HG02610 (cell line): ENCODE data around the gene CTSF.
"Not testable (repeated sequence)": the region's sequence is repeated elsewhere in the genome, so short reads cannot be mapped to it uniquely, and the experiment has no call there.

Experiments
- ATAC-seq: cut with Tn5 transposase; IDR thresholded peaks from one replicate; pipeline ENCODE4 v1.9.1; 2021; ENCODE audit warnings: mild to moderate bottlenecking, moderate library complexity; ENCODE audit not compliant: unreplicated experiment

The CTSF gene

DNA sequence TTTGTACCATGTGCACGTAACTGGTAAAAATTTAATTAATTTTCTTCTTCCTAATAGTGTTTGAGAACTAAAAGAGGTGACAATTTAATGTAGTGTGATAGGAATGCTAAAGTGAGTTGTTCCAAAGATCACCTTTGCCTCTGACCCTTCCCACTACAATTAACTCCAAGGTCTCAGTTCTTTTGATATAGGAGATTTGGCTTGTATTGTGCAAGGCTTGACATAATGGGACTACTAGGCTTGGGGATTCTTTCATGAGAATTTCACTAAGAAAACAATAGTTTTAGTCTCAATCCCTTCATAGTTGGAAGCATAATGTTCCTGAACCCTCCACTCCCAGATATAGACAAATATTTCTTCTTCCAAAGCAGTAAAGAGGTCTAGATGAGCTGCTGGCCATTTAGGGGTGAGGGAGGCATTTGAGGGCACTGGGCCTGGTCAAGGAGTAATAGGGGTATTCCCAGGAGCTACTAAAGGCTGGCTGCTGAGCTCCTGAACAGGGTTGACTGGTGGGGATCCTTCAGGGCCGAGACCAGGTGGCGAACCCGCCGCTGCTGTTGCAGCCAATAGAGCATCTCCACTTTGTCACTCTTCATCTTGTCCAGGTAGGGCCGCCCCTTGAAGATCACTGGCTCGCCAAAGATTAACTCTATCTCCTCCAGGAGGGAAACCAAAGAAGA, 21.7 kb upstream of the CTSF start:
- no peak for ATAC-seq

DNA sequence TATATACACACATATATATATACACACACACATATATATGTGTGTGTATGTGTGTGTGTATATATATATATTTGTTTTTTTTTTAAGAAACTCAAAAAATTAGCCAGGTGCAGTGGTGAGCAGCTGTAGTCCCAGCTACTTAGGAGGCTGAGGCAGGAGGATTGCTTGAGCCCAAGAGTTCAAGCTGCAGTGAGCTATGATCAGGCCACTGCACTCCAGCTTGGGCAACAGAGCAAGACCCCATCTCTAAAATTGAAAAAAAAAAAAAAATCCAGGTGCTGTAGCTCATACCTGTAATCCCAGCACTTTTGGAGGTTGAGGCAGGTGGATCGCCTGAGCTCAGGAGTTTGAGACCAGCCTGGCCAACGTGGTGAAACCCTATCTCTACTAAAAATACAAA, 20.9 kb upstream of the CTSF start:
- not testable (repeated sequence) for ATAC-seq

DNA sequence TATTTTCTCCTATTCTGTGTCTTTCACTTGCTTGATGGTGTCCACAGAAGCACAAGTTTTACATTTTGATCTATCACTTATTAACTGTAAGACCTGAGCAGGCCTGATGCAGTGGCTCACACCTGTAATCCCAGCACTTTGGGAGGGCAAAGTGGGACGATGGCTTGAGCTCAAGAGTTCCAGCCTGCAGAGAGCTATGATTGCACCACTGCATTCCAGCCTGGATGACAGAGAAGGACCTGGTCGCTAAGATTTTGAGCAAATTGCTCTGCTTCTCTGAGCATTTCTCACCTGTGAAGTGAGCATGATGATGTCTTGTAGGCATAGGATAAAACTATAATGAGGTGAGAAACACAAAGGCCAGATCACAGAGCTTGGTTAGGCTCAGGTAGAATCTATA, 17.7 kb upstream of the CTSF start:
- ATAC-seq, result no peak

DNA sequence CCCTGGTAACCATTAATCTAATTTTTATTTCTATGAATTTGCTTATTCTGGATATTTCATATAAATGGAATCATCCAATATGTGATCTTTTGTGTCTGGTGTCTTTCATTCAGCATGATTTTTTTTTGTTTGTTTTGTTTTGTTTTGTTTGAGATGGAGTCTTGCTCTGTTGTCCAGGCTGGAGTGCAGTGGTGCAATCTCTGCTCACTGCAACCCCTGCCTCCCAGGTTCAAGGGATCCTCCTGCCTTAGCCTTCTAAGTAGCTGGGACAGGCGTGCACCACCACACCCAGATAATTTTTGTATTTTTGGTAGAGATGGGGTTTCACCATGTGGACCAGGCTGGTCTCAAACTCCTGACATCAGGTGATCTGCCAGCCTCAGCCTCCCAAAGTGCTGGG, 17.0 kb upstream of the CTSF start:
- ATAC-seq, result not testable (repeated sequence)

DNA sequence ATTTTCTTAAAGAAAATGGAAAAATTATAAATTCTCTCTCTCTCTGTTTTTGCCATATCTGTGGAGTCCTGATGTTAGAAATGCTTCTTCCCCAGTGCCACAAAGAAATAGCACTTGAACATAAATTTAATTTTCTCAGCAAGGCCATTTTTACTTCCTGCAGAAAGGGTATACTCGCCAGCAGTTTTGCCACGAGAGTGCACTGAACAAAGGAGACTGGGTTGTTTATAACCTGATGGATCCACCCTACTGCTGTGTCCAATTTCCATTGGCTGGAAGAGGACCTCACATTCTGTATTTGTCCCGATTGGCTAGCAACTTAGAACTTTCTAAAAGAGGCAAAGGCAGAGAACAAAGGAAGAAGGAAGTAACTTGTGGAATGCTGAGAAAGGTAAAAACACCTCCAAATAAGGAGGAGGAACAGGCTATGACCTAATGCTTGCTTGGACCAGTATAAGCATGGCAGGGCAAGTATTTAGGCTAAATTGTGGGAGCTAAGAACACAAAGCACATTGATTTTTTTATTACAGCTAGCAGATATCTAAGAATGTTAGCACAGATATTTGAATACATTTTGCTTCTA, 14.2 kb upstream of the CTSF start:
- not testable (repeated sequence) for ATAC-seq

DNA sequence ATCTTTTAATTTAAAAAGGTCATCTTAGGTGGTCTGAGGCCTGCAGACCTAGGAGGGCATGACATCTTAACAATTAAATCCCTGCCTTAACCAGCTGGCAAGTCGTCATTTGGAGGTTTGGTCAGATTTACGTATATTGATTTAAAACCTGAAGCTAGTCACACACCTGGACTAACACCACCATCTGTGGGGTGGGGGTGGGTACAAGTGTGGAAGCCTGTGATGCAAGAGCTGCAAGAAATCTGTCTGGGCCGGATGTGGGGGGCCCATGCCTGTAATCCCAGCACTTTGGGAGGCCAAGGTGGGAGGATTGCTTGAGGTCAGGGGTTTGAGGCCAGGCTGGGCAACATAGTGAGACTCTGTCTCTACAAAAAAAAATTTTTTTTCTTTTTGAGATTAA, 12.9 kb upstream of the CTSF start:
- no peak for ATAC-seq

DNA sequence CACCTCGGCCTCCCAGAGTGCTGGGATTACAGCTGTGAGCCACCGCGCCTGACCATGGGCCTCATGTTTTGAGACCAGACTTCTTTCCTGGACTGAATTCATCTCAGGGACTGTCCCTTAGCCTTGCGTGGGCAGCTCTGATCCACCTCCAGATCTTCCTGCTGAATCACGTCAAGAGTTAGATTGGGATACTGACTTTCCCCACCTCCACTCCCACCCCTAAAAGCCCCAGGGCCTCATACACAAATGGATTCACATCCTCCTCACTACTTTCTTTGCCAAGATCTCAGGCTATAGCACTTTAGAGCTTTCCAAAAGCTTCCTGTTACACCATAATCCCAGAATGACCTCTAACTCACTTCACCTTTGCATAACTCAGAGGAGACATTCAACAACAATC, 12.4 kb upstream of the CTSF start:
- no peak for ATAC-seq

DNA sequence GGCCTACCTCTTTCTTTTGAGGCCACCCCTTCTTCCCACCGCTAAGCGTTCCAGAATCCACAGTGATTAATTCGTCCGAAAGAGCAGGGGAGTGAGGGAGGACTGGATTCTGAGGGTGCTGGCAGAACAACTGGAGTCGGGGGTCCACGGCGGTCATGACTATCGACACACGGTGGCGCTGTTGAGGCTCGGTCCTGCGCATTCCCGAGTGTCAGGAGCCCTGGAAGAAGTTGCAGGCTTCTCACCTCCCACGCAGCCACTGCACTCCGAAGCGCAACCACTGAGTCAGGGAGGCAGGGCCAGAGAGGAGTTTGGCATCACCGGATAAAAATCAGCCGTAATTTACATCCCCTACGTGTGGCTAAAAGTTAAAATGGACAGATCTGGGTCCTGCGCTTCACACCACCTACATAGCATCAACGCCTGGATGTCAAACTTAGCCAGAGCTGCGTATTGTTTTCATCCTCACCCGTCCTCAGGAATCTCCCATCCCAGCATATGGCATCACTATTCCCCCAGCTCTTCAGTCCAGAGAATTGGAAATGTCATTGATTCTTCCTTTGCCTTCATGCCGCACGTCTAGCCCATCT, 10.7 kb upstream of the CTSF start:
- no peak for ATAC-seq

DNA sequence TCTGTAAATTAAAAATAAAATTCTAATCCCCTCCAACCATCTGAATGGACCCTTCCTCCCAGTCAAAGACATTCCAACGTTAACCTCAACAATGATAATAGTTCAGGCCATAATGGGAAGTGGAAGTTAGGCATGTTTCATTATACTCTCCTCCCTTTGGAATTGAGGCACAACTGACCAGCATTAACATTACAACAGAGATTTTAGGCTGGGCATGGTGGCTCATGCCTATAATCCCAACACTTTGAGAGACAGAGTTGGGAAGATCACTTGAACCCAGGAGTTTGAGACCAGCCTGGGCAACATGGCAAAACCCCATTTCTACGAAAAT, 2.4 kb upstream of the CTSF start:
- ATAC-seq, result no peak

DNA sequence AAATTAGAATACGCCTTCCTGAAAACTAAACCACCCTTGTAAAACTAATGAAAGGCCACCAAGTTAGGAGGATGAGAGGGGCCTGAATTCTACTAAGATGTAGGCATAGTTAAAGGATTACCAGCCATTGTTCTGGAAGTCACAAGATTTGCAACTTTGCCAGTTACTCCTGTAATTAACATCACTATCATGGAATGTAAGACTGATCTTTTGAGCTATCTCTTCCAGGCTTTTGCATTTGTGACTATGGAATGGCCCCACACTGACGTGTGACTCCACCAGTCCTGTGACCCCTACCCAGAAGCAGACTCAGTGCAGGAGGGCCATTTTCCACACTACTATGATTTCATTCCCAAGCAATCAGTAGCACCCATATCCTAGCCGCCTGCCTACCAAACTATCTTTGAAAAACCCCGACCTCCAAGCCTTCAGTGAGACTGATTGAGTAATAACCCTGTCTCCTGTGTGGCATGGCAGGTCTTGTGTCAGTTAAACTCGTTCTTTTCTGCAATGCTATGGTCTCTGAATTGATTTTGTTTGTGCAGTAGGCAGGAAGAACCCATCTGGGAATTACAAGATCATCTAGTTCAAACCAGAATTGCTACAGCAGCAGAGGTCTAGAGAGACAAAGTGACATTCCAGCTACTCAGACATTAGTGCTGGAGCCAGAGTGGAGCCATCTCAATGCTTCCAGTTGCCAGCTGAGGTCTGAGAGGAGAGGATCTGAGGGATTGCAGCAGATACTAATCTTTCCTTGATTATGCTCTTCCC, 1.9 kb upstream of the CTSF start:
- no peak for ATAC-seq

DNA sequence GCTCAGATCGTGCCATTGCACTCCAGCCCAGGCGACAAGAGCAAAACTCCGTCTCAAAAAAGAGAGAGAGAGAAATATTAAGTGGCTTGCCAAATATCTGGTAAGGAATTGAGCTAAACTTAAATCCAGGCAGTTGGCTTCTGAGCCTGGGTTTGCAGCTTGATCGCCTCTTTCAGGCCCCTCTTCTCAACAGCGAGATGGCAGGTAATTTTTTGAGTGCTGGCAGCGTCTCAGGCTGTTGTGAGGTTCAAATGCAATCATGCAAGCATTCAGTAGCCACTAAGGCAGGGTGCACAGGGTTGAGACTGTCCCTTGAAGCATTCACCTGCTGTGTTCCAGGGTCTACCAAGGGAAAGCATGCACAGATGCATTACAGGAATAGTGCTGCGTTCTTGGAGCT, 670 bp upstream of the CTSF start:
- ATAC-seq, result no peak

DNA sequence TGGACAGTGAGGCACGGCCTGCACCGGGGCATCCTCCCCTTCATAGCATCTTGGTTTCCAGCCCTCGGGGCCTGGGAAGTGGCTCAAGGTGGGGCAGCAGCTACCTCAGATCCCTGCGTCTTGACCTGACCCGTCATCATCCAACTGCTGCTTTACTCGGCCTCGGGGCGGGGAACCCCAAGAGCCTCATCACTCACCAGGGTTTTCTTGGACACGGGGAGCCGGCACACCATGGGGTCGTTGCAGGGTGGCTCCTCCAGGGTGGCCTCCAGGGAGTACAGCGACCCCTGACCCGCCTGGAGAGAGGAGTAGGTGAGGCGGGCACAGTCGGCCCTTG, 651 bp downstream of the CTSF start:
- ATAC-seq, result no peak

DNA sequence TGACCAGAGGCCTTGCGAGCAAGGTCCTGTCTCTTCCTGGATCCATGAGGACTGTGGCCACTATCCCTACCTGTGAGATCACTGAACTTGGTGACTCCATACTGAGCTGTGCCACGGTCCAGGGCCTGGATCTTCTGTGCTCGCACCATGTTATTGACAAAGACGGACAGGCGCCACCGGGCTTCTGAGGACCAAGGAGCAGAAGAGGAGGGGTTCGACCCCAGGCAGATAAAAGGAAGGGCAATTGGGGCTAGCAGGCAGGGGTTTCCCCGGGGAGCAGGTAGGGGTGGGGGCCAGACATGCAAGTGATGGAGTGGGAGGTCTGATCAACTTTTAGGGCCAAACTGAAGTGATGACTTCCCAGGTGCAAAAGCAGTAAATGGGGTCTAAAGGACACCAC, 2.2 kb downstream of the CTSF start:
- ATAC-seq, result no peak

DNA sequence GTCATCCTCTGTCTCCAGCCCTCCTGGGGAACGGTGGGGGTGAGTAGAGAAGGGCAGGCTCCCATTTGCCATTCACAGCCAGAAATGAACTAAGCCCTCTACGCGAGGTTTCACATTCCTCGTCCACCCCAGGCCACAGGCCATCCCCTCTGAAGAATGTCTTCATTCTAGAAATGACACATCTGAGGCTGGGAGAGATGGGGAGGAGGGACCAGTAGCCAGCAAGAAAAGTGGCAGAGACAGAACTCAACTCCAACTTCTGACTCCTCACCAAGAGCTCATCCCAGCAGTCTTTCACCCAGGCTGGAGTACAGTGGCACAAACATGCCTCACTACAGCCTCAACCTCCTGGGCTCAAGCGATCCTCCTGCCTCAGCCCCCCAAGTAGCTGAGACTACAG, 3.4 kb downstream of the CTSF start:
- no peak for ATAC-seq

DNA sequence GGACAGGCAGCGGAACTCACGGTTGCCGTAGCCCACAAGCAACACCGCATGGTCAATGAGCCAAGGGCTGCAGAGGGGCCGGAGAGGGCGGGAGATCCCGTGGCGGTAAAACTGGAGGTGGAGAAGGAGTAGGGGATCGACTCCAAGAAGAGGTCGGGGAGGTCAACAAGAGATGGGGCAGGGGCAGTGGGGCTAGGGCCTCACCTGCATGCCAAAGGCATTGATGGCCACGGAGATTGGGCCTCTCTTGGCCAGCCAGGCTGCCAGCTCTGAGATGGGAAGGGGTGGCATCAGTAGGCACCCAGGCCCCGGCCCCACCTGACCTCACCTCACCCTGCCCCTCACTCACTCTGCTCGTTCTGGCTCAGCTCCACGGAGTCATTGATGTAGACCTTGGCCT, 3.9 kb downstream of the CTSF start:
- no peak for ATAC-seq

DNA sequence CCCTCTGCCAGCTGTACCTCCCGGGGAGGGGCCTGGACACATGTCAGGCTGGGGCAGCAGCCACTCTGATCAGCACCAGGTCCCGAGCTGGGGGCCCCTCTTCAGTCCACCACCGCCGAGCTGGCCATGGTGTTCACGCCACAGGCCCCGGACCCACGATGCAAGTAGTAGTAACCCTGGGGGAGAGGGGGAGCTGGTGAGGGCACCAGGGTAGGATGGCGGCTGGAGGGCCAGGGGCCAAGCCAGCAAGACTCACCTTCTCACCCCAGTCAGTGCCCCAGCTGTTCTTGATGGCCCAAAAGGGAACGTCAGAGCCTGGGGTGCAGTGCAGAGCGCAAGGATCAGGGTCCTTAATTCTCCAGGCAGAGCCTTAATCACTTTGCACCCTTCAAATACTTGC, 4.6 kb downstream of the CTSF start:
- no peak for ATAC-seq

DNA sequence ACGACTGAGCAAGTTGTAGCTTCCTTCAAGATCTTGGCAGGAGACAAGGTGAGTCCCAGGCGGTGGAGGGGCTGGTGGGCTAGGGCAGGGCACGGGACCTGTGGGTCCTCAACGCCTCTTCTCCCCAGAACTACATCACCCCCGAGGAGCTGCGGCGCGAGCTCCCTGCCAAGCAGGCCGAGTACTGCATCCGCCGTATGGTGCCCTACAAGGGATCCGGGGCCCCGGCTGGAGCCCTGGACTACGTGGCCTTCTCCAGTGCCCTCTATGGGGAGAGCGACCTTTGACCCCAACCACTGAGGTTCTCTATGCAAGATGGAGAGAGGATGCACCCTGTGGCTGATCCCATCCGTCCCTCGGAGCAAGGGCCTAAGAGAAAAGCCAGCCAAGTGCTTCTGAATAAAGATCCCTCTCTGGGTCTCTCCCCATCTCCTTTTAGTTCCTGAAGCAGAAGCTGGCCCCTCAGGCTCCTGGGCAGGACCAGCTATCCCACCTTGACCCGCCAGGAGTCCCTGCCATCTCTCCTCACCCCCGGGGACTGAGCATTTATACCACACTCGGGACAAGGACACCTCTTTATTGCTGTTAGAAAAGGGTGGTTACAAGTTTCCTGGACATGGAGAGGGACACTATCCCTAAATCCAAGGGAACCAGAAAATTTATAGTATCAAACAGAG, 5.4 kb downstream of the CTSF start:
- no peak for ATAC-seq

DNA sequence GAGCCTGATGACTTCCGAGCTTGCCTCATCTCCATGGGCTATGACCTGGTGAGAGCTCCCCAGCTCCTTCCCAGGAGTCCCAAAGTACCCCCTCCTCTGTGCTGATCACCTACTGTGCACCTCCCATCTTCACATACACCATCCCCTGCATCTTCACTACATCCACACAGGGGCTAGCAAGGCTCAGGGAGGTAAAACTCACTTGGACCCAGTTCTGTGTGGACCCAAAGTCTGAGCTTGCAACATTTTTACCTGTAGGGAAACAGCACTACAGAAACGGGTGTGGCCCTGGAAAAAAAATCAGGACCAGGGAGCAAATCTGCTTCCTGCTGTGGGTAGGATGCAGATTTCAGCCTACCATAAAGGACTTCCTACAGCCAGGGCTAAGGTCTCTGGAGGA, 6.1 kb downstream of the CTSF start:
- no peak for ATAC-seq

DNA sequence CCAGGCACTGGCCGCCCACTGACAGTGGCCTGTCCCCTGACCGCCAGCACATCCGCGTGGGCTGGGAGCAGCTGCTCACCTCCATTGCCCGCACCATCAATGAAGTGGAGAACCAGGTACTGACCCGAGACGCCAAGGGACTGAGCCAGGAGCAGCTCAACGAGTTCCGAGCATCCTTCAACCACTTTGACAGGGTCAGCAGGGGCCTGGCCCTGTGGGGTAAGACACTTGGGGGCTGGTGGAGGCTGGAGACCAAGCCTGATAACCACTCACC, 6.5 kb downstream of the CTSF start:
- ATAC-seq, result no peak

DNA sequence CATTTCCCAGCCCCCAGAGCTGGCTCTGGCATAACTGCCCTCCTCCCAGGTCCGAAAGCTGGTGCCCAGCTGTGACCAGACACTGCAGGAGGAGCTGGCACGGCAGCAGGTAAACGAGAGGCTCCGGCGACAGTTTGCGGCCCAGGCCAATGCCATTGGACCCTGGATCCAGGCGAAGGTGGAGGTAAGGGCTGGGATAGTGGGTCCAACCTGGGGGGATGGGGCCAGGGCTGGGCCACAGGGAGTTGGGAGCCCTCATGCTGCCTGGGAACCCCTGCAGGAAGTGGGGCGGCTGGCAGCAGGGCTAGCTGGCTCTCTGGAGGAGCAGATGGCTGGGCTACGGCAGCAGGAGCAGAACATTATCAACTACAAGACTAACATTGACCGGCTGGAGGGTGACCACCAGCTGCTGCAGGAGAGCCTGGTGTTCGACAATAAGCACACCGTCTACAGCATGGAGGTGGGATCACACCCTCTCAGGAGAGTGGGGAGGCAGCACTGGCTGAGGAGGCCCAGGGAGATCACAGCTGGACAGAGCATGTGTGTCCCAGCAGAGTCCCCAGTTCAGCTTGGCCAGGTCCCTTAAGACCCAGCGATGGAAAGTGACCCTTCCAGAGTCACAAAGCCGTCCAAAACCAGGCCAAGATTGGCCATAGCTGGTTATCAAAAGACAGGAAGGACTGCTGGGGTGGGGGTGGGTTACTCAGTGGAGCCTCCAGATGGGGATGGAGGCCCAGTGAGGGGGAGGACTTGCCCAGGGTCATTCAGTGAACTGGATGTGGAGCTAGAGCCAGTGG, 7.0 kb downstream of the CTSF start:
- no peak for ATAC-seq
